HepG2 (cell line): Measurements from ENCODE around the gene API5. TPM values are rescaled to one million over a fixed set of nuclear protein-coding genes. Genes with fewer than 3 reads are reported as not detected.
A peak's percentile ranks its signal among the peaks of the same experiment; 100 is the strongest.

ENCODE experiments used
- ATF7 ChIP-seq, 2 experiments: fragments of 450-650 bp in 1 of 2; sonication (generic) in 1 of 2; formaldehyde crosslinking in 1 of 2; IDR thresholded peaks; 2 replicates each; pipeline versions ENCODE4 v1.4.0 to v1.6.1; 2016 to 2020; ENCODE audit warnings: antibody characterized with exemption in 1 of 2, mild to moderate bottlenecking in 1 of 2, missing genetic modification reagents in 1 of 2
- DBP ChIP-seq: sonication (generic); formaldehyde crosslinking; IDR thresholded peaks from 2 replicates; pipeline ENCODE4 v1.4.0; 2020; ENCODE audit warnings: missing genetic modification reagents; ENCODE audit errors: not compliant biosample characterization
- ETV5 ChIP-seq: IDR thresholded peaks from 2 replicates; pipeline ENCODE4 v1.6.1; 2018; ENCODE audit warnings: missing biosample characterization, missing genetic modification reagents, inconsistent platforms, borderline replicate concordance
- KAT8 ChIP-seq: IDR thresholded peaks from 2 replicates; pipeline ENCODE4 v1.6.1; 2016; ENCODE audit warnings: missing genetic modification reagents, missing compliant biosample characterization
- KLF15 ChIP-seq: sonication (generic); formaldehyde crosslinking; IDR thresholded peaks from 2 replicates; pipeline ENCODE4 v1.8.1; 2023; ENCODE audit warnings: borderline replicate concordance, mild to moderate bottlenecking, inconsistent platforms, missing genetic modification reagents, mixed read lengths
- MIER3 ChIP-seq: IDR thresholded peaks from 2 replicates; pipeline ENCODE4 v1.6.1; 2016; ENCODE audit warnings: missing compliant biosample characterization, borderline replicate concordance
- RELA ChIP-seq: sonication (generic); formaldehyde crosslinking; IDR thresholded peaks from 2 replicates; pipeline ENCODE4 v1.4.0; 2020; ENCODE audit warnings: missing genetic modification reagents
- TRIM22 ChIP-seq: fragments of 450-650 bp; IDR thresholded peaks from 2 replicates; pipeline ENCODE4 v1.6.1; 2017
- ZBTB14 ChIP-seq: sonication (generic); formaldehyde crosslinking; IDR thresholded peaks from 2 replicates; pipeline ENCODE4 v1.4.0; 2020; ENCODE audit warnings: missing genetic modification reagents
- ZBTB44 ChIP-seq: sonication (generic); formaldehyde crosslinking; IDR thresholded peaks from 2 replicates; pipeline ENCODE4 v1.4.0; 2020; ENCODE audit warnings: missing genetic modification reagents
- ZMYM3 ChIP-seq: sonication (generic); formaldehyde crosslinking; IDR thresholded peaks from 2 replicates; pipeline ENCODE4 v1.5.1; 2020; ENCODE audit warnings: mild to moderate bottlenecking, missing genetic modification reagents
- ZNF160 ChIP-seq: sonication (generic); formaldehyde crosslinking; IDR thresholded peaks from 2 replicates; pipeline ENCODE4 v1.8.0; 2022; ENCODE audit warnings: mild to moderate bottlenecking, inconsistent platforms, missing genetic modification reagents
- ZNF180 ChIP-seq: sonication (generic); formaldehyde crosslinking; IDR thresholded peaks from 2 replicates; pipeline ENCODE4 v1.4.0; 2020; ENCODE audit warnings: low read depth, missing genetic modification reagents, borderline replicate concordance
- ZNF275 ChIP-seq: sonication (generic); formaldehyde crosslinking; IDR thresholded peaks from 2 replicates; pipeline ENCODE4 v1.8.0; 2022; ENCODE audit warnings: missing genetic modification reagents, mild to moderate bottlenecking, inconsistent platforms, borderline replicate concordance
- ZNF362 ChIP-seq: sonication (generic); formaldehyde crosslinking; IDR thresholded peaks from 2 replicates; pipeline ENCODE4 v1.4.0; 2020; ENCODE audit warnings: missing genetic modification reagents, mild to moderate bottlenecking, borderline replicate concordance
- ZNF44 ChIP-seq: sonication (generic); formaldehyde crosslinking; IDR thresholded peaks from 2 replicates; pipeline ENCODE4 v1.5.1; 2020; ENCODE audit warnings: mild to moderate bottlenecking, missing genetic modification reagents
- ZNF557 ChIP-seq: sonication (generic); formaldehyde crosslinking; IDR thresholded peaks from 2 replicates; pipeline ENCODE4 v1.4.0; 2020; ENCODE audit warnings: missing genetic modification reagents
- ZNF747 ChIP-seq: sonication (generic); formaldehyde crosslinking; IDR thresholded peaks from 2 replicates; pipeline ENCODE4 v1.8.1; 2023; ENCODE audit warnings: missing genetic modification reagents, mild to moderate bottlenecking, borderline replicate concordance
- ZUFSP ChIP-seq: sonication (generic); formaldehyde crosslinking; IDR thresholded peaks from 2 replicates; pipeline ENCODE4 v1.9.0; 2021; ENCODE audit warnings: missing genetic modification reagents, mild to moderate bottlenecking, borderline replicate concordance
- polyA plus RNA-seq, 8 experiments: library from polyadenylated mRNA; depleted of rRNA in 3 of 8; stranded (reverse) in 7 of 8; unstranded in 1 of 8; fragments of >200 nt; fragmentation: Illumina TruSeq in 4 of 8; extraction: Trizol in 4 of 8; gene quantifications; 2 replicates each; pipeline versions ENCODE4 v1.2.1 to v1.2.3, GENCODE V29; 2011 to 2016; ENCODE audit warnings: low read depth in 4 of 8, missing spikeins in 1 of 8, mixed read lengths in 1 of 8; ENCODE audit not compliant: insufficient read depth in 1 of 8
- total RNA-seq, 5 experiments: library from RNA; depleted of rRNA; stranded (reverse); fragments of >200 nt; fragmentation: Illumina TruSeq; extraction: Trizol; gene quantifications; 2 replicates each; pipeline ENCODE4 v1.2.3, GENCODE V29; 2016; ENCODE audit warnings: low read depth in 1 of 5

The API5 gene
- total and polyA plus RNA-seq, 2 of the 13 experiments (the other 11 are each of a cell fraction or from before 2014, with no cell fraction given) = 21.6 to 59.0 TPM

- TF ChIP-seq DBP (CRISPR knock-in tag) = no peak
- TF ChIP-seq ETV5 (CRISPR knock-in tag) = peak; percentile 89
- TF ChIP-seq ZNF557 (CRISPR knock-in tag) = no peak
- peak; percentile 96; the same call in 1 of the 2 replicates for TF ChIP-seq ZNF275 (CRISPR knock-in tag)
- TF ChIP-seq KAT8 = peak; percentile 96
- TF ChIP-seq ZBTB44 = no peak
- TF ChIP-seq ZNF180 (CRISPR knock-in tag) = peak; percentile 51; the same call in 1 of the 2 replicates
- no peak for TF ChIP-seq RELA
- no peak for TF ChIP-seq KLF15 (CRISPR knock-in tag)
- TF ChIP-seq ZNF160 (CRISPR knock-in tag) = peak; percentile 76; the same call in 1 of the 2 replicates
- no peak for TF ChIP-seq ZNF362
- no peak for TF ChIP-seq TRIM22
- no peak; the same call in 1 of the 2 replicates for TF ChIP-seq ZBTB14 (CRISPR knock-in tag)
- TF ChIP-seq ZNF44 (CRISPR knock-in tag) = no peak
- TF ChIP-seq ZUFSP (CRISPR knock-in tag) = no peak
- no peak for TF ChIP-seq ATF7 (IDR thresholded peaks at IDR 0.05)
- TF ChIP-seq ATF7 (CRISPR knock-in tag; IDR thresholded peaks at IDR 0.05) = no peak
- TF ChIP-seq ZNF747 = peak; percentile 93
- TF ChIP-seq ZMYM3 (CRISPR knock-in tag) = 0 out of 2 replicates have a peak, but pooled peaks have one; percentile 44
- TF ChIP-seq MIER3 (CRISPR knock-in tag) = peak; percentile 2; the same call in 1 of the 2 replicates
Measured at GRCh38 chr11:43358801-43359421, 47.1 kb downstream of the API5 start, which contains the start of gene TTC17 (continued).
